GM20431 (cell line): ENCODE measurements around the gene PHF21A.

Experiments used
- in situ Hi-C: fragments of 300-500 bp; cut with MseI, MboI; formaldehyde crosslinking; loops from one replicate; pipeline ENCODE4 v1.15.0; 2020; ENCODE audit warnings: low sequenced_read_pairs; ENCODE audit not compliant: unreplicated experiment

The PHF21A gene

DNA sequence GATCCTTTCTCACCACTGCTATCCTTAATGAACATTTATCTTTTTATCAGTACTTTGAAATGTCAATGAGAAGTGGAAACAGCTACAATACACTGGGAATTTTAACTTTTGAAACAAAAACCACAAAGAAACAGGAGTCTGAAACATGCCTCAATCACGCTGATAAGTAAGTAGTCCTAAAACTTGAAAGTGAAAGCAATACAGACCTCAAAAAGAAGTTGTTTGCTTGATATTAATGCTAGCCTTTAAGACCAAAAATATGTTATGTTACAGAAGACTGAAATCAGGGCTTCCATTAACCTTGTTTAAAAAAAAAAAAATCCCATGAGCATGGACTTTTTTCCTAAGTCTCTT, 21.3 kb downstream of the PHF21A start:
- in situ Hi-C loops: no loop called here

GRCh38 chr11:46090375-46090774, 30.9 kb downstream of the PHF21A start:
- in situ Hi-C loops: no loop called here

GRCh38 chr11:46079662-46080061, 41.6 kb downstream of the PHF21A start:
- in situ Hi-C loops: no loop called here

- in situ Hi-C loops: no loop called here
Measured at GRCh38 chr11:46075928-46076327, 45.3 kb downstream of the PHF21A start.

- in situ Hi-C loops: no loop called here
Measured at GRCh38 chr11:46075168-46075567, 46.1 kb downstream of the PHF21A start.

DNA sequence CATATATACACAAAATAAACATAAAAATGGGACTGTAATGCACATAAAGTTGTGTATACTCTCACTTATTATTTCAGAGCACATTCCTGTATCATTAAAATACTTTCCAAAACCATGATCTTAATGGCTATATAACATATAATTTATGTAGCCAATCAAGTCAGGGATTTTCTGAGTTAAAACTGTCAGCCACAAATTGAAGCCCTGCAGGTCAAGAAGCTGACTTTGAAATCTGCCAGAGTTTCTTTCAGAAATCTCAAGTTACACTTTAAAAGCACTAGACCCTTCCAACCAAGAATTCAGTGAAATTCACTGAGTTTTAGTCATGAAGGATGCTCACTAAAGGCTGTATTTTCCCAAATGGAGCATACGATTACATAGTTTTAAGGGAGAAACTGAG, 47.6 kb downstream of the PHF21A start:
- in situ Hi-C loops: no loop called here

- in situ Hi-C loops: no loop called here
Measured at GRCh38 chr11:46072172-46072964, 48.9 kb downstream of the PHF21A start.

DNA sequence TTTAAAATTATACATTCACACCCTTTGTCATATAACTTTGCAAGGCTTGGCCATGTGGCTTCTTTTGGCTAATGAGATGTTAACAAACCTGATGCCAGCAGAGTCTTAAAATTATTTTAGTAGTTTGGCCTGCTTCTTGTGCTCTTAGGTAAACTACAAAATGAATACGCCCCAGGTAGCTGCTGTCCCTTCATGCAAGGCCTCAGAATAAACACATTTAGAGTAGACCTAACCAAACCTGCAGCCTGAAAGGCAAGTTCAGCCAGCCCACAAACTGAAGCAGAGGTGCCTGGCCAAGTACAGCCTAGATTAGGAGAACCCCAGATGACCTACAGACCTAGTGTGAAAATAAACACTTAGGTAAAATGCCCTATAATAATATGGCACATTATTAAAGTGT, 50.2 kb downstream of the PHF21A start:
- in situ Hi-C loops: no loop called here

GRCh38 chr11:46069595-46069994, 51.7 kb downstream of the PHF21A start:
- in situ Hi-C loops: no loop called here

- in situ Hi-C loops: no loop called here
Measured at GRCh38 chr11:46066335-46066734, 54.9 kb downstream of the PHF21A start.

GRCh38 chr11:46065681-46066080, 55.6 kb downstream of the PHF21A start:
- in situ Hi-C loops: no loop called here

DNA sequence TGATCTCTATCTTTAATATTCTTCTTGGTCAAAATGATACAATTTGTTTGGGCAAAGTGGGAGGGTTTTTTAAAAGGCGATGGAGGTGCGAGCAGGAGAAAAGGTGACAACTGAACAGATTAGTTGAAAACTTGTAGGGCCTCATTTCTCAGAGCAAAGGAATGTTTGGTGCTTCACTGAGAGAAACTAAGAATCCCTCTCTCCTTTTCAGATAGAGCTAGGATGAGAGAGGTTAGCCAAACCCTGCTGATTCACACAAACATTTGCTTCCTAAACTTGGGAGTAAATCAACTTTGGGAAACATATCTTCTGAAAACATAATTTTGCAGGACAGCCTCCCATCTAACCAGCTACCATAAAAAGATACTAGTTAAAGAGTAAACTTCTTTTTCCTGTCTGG, 57.0 kb downstream of the PHF21A start:
- in situ Hi-C loops: no loop called here

- in situ Hi-C loops: no loop called here
Measured at GRCh38 chr11:46063138-46063537, 58.1 kb downstream of the PHF21A start.

DNA sequence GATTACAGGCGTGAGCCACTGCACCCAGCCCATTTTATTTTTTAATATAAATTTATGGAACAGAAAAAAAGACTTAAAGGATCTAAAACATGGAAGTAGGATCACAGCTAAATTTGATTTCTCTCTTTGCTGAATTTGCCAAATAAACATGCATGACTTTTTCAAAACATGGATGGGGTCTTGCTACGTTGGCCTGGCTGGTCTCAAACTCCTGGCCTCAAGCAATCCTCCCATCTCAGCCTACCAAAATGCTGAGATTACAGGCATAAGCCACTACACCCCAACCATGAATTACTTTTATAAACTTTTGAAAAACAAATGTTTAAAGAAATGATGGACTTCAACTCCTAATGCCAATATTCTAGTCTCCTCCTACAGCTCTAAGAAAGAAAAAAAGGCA, 61.2 kb downstream of the PHF21A start:
- in situ Hi-C loops: no loop called here

DNA sequence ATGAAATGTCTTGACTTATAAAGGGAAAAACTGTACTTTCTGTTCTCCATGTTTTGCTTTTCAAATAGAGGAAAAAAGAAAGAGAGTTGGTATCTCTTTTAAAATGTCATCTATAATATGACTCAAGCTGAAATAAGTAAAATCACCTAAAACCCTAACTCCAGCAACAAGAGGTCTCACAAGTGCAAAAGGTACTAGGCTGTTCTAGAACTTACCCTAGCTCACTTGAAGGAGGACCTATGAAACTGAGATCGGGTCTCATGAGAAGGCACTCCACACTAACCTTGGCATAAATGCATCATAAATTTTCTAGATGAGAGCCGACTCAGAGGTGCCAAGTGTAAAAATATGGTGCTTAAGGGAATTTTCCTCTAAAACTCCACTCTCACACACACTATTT, 63.8 kb downstream of the PHF21A start:
- in situ Hi-C loops: no loop called here

GRCh38 chr11:46055371-46055770, 65.9 kb downstream of the PHF21A start:
- in situ Hi-C loops: no loop called here

DNA sequence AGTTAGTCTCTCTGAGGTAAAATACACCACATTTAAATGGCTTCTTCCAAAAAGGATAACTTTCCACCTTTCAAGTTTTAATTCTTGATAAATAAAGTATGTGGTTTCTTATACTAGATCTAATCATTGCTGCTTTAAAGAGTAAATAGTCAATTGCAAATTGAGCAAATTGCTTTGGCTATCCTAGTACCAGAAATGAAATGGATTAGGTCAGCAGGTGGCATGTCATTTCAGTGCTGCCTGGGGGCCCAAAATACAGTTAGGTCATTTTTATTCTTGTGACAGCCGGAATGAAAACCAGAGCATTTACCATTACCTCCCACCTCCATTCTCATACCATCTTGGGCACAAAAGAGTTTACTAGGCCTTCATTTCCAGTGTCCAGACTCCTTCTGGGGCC, 70.2 kb downstream of the PHF21A start:
- in situ Hi-C loops: no loop called here

- in situ Hi-C loops: no loop called here
Measured at GRCh38 chr11:46050662-46051061, 70.6 kb downstream of the PHF21A start.

- in situ Hi-C loops: no loop called here
Measured at GRCh38 chr11:46050003-46050461, 71.2 kb downstream of the PHF21A start.

DNA sequence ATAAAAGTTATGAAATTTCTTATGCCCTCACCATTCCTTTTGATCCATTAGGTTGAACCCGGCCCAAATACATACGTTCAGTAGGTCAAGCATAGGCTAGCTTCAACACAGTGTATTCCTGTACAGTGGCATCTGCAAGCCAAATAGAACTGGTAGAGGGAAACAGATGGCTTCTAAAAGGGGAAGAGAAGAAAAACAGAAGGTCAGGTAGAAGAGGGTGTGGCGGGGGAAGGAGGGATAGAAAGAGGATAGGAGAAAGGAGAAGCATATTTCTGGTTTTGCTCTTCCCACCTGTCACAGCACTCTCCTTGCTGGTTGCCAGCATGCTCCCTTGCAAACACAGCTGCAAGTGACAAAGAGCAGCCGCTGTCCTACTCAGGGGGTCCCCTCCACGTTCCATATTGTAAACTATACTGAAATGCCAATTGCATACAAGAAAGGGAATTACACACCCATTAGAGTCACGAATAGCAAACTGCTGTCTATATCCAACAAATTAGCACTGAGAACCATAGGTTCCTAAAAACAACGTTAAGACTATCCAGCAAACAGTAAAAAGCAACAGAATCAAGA, 71.8 kb downstream of the PHF21A start:
- in situ Hi-C loops: no loop called here

DNA sequence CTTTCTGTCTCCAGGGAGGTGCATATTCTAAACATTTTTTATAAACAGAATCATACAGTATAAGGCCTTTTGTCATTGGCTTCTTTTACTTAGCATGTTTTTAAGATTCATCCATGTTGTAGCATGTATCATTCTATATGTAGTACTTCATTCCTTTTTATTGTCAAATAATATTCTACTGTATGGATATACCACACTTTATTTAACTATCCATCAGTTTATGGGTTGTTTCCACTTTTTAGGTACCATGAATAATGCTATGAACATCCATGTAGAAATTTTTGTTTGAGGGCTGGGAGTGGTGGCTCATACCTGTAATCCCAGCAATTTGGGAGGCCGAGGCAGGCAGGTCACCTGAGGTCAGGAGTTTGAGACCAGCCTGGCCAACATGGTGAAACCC, 73.1 kb downstream of the PHF21A start:
- in situ Hi-C loops: no loop called here

- in situ Hi-C loops: no loop called here
Measured at GRCh38 chr11:46047520-46047919, 73.7 kb downstream of the PHF21A start.
